HEK293T (cell line): ENCODE measurements around the gene DPYSL4.

Experiments
- CTCF ChIA-PET: fragments of 350-600 bp; formaldehyde crosslinking; extraction: SDS; loops from one replicate; lab custom pipeline; 2021; ENCODE audit warnings: antibody characterized with exemption, inconsistent platforms; lab: Yijun Ruan, JAX
- POLR2A ChIA-PET: fragments of 350-600 bp; formaldehyde crosslinking; extraction: SDS; loops from one replicate; lab custom pipeline; 2020; ENCODE audit warnings: antibody characterized with exemption, inconsistent platforms; lab: Yijun Ruan, JAX
- DNase-seq: peaks from one replicate; pipeline ENCODE4 v3.0.0; 2012; ENCODE audit warnings: mixed read lengths; ENCODE audit errors: extremely low spot score
- ARNT ChIP-seq: fragments of 450-650 bp; IDR thresholded peaks from 2 replicates; pipeline ENCODE4 v1.6.1; 2017; ENCODE audit warnings: mild to moderate bottlenecking
- BHLHE40 ChIP-seq: fragments of 450-650 bp; IDR thresholded peaks from 2 replicates; pipeline ENCODE4 v1.6.1; 2016; ENCODE audit warnings: mild to moderate bottlenecking, moderate library complexity, borderline replicate concordance
- CTBP1 ChIP-seq: fragments of 450-650 bp; IDR thresholded peaks from 2 replicates; pipeline ENCODE4 v1.6.1; 2016; ENCODE audit warnings: borderline replicate concordance
- ELF4 ChIP-seq: fragments of 450-650 bp; IDR thresholded peaks from 2 replicates; pipeline ENCODE4 v1.6.1; 2017; ENCODE audit warnings: antibody characterized with exemption
- FOXA1 ChIP-seq: fragments of 450-650 bp; IDR thresholded peaks from 2 replicates; pipeline ENCODE4 v1.6.1; 2016; ENCODE audit warnings: mild to moderate bottlenecking
- FOXK2 ChIP-seq: fragments of 450-650 bp; IDR thresholded peaks from 2 replicates; pipeline ENCODE4 v1.6.1; 2016; ENCODE audit warnings: mild to moderate bottlenecking
- FOXM1 ChIP-seq: fragments of 450-650 bp; IDR thresholded peaks from 2 replicates; pipeline ENCODE4 v1.6.1; 2017; ENCODE audit warnings: mild to moderate bottlenecking, borderline replicate concordance
- HDGF ChIP-seq: fragments of 450-650 bp; IDR thresholded peaks from 2 replicates; pipeline ENCODE4 v1.6.1; 2017; ENCODE audit warnings: antibody characterized with exemption, borderline replicate concordance
- L3MBTL2 ChIP-seq: fragments of 450-650 bp; conservative IDR thresholded peaks from 2 replicates; pipeline ENCODE4 v1.6.1; 2016; ENCODE audit warnings: mild to moderate bottlenecking
- LEF1 ChIP-seq: fragments of 450-650 bp; IDR thresholded peaks from 2 replicates; pipeline ENCODE4 v1.6.1; 2017; ENCODE audit warnings: mild to moderate bottlenecking, borderline replicate concordance
- NFRKB ChIP-seq: fragments of 450-650 bp; IDR thresholded peaks from 2 replicates; pipeline ENCODE4 v1.6.1; 2016; ENCODE audit warnings: mild to moderate bottlenecking, moderate library complexity
- SP1 ChIP-seq: fragments of 450-650 bp; IDR thresholded peaks from 2 replicates; pipeline ENCODE4 v1.6.1; 2017
- SUZ12 ChIP-seq: fragments of 450-650 bp; IDR thresholded peaks from 2 replicates; pipeline ENCODE4 v1.6.1; 2016; ENCODE audit warnings: mild to moderate bottlenecking
- TARDBP ChIP-seq: fragments of 450-650 bp; IDR thresholded peaks from 2 replicates; pipeline ENCODE4 v1.6.1; 2016
- ZNF384 ChIP-seq: fragments of 450-650 bp; IDR thresholded peaks from 2 replicates; pipeline ENCODE4 v1.6.1; 2016
- TF ChIP-seq, protein P1 (sequence below): fragments of 450-650 bp; IDR thresholded peaks from 2 replicates; pipeline ENCODE4 v1.6.1; 2016

Gene DPYSL4

DNA sequence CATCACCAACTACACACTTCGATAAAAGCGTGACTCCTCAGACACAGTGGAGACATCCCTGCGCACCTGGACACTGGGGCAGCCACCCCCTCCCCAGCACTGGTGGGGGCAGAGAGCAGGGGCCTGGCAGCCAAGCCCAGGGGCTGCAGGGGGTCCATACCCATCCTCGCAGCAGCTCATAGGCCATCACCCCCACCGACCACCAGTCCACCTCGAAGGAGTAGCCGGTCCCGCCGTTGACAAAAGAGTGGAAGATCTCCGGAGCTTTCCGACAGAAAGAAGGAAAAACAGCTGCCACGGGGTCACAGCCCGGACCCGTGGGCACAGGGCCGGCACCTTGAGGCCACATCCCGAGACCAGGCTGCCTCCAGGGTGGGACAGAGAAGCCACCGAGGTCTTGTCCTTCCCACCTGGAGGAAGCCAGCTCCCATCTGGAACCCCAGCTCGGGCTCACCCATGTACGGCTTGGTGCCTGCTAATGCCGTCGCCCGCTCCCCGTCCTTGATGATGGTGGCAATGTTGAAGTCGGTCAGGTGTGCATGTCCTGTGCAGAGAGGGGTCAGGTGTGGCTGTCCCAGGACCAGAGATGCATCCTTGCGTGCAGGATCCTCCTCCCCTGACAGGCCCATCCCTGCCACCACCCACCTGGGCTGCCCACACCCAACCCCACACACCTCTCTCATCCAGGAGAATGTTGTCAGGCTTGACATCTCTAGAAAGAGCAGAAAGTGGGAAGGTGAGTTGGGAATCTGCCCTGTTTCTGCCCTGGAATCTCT lies 38.5 kb downstream of the DPYSL4 start:
- CTCF ChIA-PET = no interaction called here
- POLR2A ChIA-PET = no interaction called here
- no peak for DNase-seq
- TF ChIP-seq LEF1 (no peak), L3MBTL2 (no peak), CTBP1 (no peak), SP1 (no peak), ARNT (no peak), FOXM1 (no peak), HDGF (no peak), ELF4 (no peak)
- TF ChIP-seq, protein P1, sequence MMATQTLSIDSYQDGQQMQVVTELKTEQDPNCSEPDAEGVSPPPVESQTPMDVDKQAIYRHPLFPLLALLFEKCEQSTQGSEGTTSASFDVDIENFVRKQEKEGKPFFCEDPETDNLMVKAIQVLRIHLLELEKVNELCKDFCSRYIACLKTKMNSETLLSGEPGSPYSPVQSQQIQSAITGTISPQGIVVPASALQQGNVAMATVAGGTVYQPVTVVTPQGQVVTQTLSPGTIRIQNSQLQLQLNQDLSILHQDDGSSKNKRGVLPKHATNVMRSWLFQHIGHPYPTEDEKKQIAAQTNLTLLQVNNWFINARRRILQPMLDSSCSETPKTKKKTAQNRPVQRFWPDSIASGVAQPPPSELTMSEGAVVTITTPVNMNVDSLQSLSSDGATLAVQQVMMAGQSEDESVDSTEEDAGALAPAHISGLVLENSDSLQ = no peak

DNA sequence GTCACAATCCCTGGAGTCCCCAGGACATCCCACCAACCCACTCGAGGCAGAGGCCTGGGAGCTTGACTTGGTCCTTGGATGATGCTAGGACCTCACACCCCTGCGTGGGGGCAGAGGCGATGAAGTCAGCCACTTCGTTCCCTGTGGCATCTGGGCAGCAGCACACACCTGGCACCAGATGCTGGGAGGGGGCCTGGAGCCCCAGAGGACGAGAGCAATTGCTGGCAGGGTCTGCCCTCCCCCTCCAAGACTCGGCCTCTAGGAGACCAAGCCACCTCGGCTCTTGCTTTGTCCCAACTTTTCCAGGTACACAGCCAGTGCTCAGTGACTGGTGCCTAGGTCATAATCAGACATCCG lies 39.1 kb downstream of the DPYSL4 start:
- DNase-seq = no peak
- CTCF ChIA-PET = no interaction called here
- POLR2A ChIA-PET = no interaction called here
- TF ChIP-seq ARNT (no peak), L3MBTL2 (no peak), BHLHE40 (no peak), LEF1 (no peak), HDGF (no peak), SUZ12 (no peak)

DNA sequence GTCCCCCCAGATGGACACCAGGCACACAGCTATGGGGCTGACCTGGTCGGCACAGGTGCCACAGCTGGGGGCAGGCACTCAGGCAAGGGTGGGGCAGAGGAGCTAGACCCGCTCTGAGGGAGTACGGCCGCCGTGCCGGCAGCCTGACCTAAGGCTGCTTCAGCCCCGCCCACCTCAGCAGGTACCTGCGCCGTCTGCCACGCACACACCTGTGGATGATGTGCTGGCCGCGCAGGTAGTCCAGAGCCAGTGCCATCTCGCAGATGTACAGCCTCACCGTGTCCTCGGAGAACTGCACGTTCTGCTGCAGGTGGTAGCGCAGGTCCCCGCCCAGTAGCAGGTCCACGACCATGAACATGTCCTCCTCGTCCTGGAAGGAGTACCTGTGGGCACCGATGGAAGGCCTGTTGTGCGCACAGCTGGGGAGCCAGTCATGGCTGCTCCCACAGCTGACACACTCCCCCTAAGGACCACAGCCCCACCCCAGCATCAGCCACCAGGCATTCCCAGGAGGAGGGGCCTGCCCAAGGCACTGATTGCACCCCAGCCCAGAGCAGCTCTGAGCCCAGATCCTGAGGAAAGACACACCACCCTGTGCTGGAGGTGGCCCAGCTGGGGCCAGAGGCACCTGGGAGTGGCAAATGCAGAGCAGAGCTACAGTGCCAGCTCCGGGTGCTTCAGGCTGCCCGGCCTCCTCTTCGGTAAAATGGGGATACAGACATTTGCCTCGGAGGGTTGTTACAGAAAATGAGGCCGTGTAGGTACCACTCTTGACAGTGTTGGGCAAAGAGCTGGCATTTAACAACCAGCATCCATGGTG lies 40.0 kb downstream of the DPYSL4 start:
- POLR2A ChIA-PET = no interaction called here
- CTCF ChIA-PET = no interaction called here
- TF ChIP-seq, protein P1 = no peak
- TF ChIP-seq ARNT = no peak
- TF ChIP-seq BHLHE40 = no peak
- no peak for TF ChIP-seq SP1
- no peak for TF ChIP-seq FOXM1
- no peak for TF ChIP-seq L3MBTL2
- TF ChIP-seq CTBP1 = no peak
- TF ChIP-seq FOXA1 = no peak
- no peak for TF ChIP-seq HDGF
- no peak for TF ChIP-seq LEF1
- TF ChIP-seq NFRKB = no peak
- TF ChIP-seq ELF4 = no peak
- no peak for TF ChIP-seq ZNF384
- DNase-seq = no peak

DNA sequence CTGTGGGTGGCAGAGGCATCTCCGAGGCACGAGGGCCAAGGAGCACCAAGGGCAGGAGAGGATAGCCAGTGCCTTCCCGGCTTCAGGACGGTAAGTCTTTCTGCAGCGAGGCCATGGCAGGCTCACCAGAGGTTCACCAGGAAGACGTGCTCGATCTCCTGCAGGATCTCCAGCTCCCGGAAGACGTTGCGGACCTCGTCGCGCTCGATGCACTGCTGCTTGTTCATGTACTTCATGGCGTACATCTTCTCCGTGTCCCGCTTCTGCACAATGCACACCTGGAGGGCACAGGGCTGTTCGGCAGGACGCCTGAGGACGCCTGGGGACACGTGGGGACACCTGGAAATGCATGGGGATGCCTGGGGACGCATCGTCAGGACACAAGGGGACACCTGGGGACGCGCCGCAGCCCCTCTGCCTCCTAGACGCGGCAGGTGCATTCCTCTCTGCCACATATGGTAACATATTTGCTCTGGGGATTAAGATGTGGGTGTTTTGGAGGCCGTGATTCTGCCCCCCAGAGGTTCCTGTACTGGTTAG lies 41.2 kb downstream of the DPYSL4 start:
- no peak for TF ChIP-seq HDGF
- TF ChIP-seq, protein P1 = no peak
- TF ChIP-seq SUZ12 = no peak
- TF ChIP-seq ARNT = no peak
- no peak for DNase-seq
- POLR2A ChIA-PET = no interaction called here
- CTCF ChIA-PET = no interaction called here

DNA sequence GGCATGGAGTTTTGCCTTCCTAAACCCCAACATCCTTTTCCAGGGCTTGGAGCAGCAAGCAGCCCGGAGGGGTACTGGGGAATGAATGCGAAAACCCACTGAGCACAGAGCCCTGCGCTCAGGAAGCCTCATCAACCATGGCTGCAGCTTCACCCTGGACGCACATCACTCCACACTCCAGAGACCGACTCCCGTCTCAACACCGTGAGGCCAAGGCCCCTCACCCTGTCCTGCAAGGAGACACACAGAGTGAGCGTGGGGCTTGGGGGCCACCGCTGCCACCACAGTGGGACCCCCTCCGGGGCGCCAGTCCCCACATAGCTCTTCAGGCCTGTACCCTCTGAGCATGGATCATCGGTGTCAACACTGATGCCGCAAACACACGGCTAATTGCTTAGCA lies 41.9 kb downstream of the DPYSL4 start:
- DNase-seq = no peak
- no peak for TF ChIP-seq FOXK2
- TF ChIP-seq SP1 = no peak
- TF ChIP-seq FOXA1 = no peak
- CTCF ChIA-PET = no interaction called here
- POLR2A ChIA-PET = no interaction called here

DNA sequence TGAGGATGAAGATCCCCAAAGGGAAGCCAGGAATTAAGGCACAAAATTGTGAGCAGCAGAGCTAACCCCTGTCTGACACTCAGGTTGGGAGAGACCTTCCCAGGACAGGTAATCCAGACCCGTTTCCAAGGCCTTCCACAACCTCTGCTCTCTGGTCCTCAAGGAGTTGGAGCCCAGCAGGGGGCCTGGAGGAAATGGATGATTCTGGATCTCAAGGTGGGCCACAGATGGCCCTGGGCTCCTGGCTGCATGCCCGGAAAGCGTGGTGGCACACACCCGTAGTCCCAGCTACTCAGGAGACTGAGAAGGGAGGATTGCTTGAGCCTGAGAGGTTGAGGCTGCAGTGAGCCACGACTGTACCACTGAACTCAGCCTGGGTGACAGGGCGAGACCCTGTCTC lies 42.3 kb downstream of the DPYSL4 start:
- no peak for DNase-seq
- ChIA-PET CTCF (no interaction called here), POLR2A (no interaction called here)
- TF ChIP-seq ELF4 = no peak
- TF ChIP-seq BHLHE40 = no peak
- no peak for TF ChIP-seq FOXM1
- TF ChIP-seq CTBP1 = no peak
- TF ChIP-seq SUZ12 = no peak
- no peak for TF ChIP-seq NFRKB
- TF ChIP-seq ZNF384 = no peak
- no peak for TF ChIP-seq ARNT
- no peak for TF ChIP-seq TARDBP
- TF ChIP-seq LEF1 = no peak
- TF ChIP-seq L3MBTL2 = no peak
